CD4-positive, alpha-beta T cell treated with Interleukin-6 for 4 hours (primary cell): Measurements from ENCODE around the gene LASP1.
A peak's percentile ranks its signal among the peaks of the same experiment; 100 is the strongest.

Experiments
- DNase-seq: peaks from one replicate; pipeline ENCODE4 v3.0.0-alpha.2; 2020; ENCODE audit warnings: mixed read lengths

The LASP1 gene

DNA sequence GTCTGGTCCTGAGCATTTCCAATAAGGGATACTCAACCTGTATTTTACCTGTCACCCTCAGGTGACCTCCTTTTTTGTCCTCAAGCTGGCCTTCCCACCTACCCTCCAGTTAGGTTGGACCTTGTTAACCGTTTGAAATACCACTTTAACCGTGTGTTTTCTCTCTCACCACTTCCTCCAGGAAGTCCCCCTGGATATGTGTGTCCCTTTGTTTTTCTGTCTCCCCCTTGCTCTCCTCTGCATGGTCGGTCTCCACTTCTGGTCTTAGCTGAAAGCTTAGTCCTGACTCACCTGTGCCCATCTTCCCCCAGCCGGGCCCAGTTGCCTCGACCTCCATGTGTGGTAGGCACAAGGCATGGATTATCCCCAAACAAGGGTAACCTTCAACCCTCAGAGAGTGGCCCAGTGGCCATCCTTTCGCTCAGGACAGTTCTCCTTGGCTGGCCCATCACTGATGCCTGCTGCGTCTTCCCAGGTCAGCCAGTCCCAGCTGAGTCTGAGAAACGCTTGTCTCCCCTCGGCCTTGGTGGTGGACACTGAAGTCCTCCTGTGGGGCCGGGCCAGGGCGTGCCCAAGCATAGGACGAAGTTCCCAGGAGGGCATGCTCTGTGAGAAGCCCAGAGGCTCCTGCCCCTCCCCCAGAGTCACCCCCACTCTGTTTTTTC is 20.0 kb downstream of the LASP1 start:
- no peak for DNase-seq

DNA sequence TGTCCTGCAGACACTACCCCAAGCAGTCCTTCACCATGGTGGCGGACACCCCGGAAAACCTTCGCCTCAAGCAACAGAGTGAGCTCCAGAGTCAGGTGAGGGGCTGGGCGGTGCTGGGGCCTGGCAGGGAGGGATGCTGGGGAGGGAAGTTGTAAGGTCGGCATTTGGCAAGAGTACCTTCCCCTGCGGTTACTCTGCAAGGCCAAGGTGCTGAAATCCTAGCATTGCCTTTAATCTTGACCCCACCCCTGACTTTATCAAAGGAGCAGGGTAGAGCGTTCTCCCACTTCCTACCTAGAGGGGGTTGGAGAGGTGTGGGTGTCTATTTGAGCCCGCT is 20.5 kb downstream of the LASP1 start:
- DNase-seq, result peak; percentile 46

DNA sequence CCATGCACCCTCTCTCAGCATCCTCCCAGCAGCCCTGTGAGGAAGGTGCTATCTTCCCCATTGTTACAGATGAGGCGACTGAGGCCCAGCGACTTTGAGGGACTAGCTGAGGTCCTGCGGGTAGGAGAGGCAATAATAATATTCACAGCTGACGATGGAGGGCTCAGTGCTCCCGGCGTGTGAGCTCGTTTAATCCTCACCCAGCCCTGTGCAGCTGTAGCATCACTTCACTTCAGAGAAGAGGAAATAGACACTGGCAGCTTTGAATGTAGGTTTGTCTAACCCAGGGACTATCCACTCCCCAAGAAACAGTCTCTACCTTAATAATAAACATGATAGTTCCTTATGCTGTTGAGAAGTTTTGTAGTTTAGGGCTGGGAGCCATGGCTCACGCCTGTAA is 21.6 kb downstream of the LASP1 start:
- DNase-seq, result no peak

GRCh38 chr17:38892083-38892482 is 22.2 kb downstream of the LASP1 start:
- no peak for DNase-seq

DNA sequence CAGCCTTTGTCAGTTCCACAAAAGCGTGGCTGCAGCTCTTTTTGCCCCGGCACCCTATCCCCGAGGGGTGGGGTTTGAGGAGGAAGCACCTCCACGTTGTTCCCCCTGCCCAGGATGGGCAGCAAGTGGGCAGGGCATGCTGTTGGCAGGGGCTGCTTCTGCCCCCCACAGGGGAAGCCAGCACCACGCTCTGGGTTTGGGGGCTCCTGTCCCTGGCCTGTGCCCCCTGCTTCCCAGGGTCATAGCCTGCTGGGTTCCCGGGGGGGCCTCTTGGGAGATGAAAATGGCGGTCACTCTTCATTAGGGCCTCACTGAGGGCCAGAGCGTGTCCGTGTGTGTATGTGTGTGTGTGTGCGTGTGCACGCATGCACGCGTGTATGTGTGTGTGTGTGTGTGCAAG is 22.8 kb downstream of the LASP1 start:
- no peak for DNase-seq

- no peak for DNase-seq
Observed at GRCh38 chr17:38893113-38893512, 23.3 kb downstream of the LASP1 start.

DNA sequence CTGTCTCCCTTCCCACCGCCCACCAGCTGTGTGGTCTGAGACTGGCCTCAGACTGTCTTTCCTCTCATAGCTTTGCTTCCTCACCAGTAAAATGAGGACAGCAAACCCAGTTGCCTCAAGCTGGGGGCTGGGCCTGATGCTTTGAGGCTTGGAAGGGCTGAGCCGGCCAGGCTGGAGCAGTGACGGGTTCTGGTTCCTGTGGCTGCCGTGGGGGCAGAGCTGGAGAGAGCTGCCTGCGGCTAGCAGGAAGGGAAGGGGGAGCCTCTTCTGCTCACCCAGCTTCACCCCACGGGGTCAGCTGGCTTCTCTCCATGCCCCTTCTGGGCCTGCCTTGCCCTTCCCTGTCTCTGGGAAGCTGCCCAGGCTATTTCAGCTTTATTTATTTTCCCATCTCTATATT is 23.7 kb downstream of the LASP1 start:
- DNase-seq, result peak; percentile 48

GRCh38 chr17:38894276-38894675 is 24.4 kb downstream of the LASP1 start:
- DNase-seq, result no peak

DNA sequence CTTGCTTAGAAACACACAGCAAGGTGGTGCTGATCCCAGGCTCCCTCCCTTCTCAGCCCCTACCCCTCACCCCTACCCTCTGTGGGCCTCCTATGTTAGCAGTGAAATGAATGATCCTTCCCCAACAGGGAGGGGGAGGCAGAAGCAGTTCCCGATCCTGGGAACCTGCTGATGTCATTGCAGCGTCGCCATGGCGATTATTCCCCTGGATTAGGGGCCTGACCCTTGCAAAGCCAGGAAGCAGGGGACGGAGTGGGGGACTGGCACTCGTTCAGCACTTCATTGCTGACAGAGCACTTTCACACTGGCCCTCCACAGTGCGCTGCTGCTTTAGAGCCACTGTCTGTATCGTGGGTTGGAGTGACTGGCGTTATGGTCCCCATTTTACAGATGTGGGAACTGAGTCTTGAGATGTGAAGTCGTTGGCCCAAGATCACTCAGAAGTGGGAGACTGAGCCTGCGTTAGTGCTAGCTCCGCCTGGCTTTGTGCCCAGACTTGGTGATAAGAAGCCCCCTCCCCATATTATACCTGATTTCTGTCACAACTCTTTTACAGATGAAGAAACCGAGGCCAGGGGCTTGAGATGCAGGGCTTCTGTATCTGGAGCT is 26.6 kb downstream of the LASP1 start:
- DNase-seq, result no peak

DNA sequence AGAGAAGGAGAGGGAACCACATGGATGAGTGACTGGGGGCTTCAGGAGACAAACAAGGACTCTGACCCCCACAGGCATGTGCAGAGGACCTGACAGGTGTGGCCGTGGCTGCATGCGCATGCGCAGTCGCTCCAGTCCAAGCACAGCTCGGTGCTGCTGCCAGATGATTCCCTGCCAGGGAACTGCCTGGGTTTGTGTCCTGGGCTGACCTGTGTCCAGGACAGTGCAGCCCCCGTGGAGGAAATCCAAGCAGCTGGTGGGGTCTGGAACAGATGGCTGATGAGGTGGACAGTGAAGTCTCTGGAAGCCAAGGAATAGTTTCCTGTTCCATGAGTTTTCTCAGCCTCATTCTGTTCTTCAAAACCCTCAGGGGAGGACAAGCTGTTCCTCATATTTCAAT is 27.3 kb downstream of the LASP1 start:
- no peak for DNase-seq

DNA sequence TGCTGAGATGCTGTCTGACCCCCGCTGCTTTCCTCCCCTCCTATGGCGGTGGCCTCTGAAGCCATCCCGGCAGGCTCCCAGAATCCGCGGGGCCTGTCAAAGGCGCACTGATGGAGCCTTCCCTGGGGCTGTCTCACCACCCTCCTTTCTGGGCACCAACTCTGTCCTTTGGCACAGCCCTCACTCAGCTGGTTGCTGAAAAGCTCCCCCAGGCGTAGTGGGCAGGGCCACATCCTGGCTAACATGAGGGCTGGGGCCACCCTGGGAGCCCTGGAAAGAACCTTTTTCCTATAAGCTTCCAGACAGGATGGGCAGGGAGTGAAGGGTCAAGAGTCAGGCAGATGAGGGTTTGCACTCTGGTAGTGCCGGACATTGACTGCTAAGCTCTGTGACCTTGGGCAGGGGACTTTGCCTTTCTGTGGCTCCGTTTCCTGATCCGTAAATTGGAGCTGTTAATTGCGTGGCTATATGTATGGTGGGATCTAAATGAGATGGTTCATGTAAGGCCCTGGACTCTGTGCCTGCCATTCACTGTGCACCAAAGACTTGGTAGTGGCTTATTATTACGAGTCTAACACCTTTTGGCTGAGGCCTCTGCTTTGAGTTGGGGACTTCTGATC is 27.9 kb downstream of the LASP1 start:
- DNase-seq, result no peak

DNA sequence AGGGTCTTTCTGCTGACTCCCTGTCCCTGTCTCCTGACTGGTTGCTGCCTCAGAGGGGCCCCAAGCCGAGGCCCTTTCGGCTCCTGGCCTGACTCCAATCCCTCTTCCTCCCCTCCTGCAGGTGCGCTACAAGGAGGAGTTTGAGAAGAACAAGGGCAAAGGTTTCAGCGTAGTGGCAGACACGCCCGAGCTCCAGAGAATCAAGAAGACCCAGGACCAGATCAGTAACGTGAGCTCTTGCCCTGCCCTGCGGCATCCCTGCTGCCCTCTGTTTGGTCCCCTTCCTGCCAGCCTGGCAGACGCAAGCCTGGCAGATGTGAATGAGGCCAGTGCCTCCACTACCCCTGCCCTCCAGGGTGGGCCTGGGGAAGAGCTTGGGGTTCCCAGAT is 28.4 kb downstream of the LASP1 start:
- peak; percentile 50 for DNase-seq

DNA sequence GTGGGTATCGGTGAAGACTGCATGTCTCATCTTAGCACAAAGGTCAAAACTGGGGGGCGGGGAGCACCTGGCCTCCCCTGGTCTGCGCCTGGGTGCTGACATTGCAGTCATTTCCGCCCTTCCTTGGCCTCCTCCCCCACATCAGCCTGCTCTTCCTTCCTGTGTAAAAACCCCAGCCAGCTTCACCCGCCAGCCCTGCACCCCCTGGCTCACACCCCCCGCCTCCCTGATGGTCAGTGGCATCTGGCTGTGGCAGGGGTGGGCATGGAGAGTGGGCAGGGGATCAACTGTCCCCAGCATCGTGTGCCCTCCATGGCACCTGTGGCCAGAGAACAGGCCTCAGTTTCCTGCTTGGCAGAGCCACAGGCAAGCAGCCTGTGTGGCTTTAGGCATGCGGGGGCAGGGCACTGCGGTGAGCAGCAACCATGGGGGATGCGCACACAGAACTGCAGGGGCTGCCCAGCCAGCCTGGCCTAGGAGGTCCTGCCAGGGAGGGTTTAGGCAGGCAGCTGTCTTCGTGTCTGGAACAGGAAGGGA is 29.0 kb downstream of the LASP1 start:
- peak; percentile 94 for DNase-seq

- no peak for DNase-seq
Observed at GRCh38 chr17:38899421-38899820, 29.6 kb downstream of the LASP1 start.

GRCh38 chr17:38900978-38901656 is 31.3 kb downstream of the LASP1 start:
- peak; percentile 35 for DNase-seq

- no peak for DNase-seq
Observed at GRCh38 chr17:38903404-38903803, 33.5 kb downstream of the LASP1 start.

DNA sequence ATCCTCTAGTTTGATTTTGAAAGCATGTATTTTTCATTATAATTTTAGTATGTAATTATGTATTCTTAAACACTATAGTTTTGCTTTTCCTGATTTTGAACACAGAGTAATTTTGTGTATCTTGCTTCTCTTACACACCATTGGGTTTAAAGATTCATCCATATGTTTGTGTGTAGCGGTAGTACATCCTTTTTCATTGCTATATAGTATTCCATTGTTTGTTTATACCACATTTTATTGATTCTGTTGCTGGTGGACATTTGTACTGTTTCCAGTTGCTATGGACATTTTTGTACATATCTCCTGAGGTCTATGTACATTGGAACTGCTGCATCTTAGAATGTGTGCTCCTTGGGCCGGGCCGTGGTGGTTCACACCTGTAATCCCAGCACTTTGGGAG is 35.0 kb downstream of the LASP1 start:
- DNase-seq, result no peak

- DNase-seq, result no peak
Observed at GRCh38 chr17:38905375-38905774, 35.5 kb downstream of the LASP1 start.

DNA sequence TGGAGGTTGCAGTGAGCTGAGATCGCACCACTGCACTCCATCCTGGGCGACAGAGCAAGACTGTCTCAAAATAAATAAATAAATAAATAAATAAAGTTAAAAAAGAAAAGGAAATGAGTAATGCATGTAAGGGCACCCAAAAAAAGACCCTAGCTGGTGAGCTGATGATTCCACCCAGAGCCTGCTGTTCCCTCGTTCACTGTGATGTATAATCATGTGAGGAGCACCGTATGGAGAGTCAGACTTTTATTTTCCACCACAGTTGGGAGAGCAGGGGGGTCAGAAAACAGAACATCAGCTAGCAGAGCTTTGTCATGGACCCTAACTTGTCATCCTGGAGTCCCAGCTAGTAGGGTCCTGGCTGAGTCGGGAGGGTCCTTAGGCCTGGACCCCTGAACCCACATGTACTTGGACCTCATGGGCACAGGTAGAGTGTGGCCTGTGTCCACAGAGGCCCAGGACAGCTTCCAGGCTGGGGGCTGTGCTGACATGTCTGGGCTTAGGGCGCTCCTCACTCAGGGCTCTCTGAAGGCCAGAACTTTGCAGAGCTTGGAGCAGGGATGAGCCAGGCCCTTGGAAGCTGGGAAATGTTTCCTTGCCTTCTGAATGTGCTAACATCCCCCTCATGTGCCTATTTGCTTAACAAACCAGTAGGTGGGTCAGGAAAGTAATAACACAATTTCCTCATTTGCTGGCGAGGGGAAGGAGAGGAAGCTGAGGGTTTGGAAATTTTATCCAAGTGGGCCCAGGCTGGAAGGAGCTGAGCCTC is 36.8 kb downstream of the LASP1 start:
- DNase-seq, result no peak

GRCh38 chr17:38907930-38908675 is 38.2 kb downstream of the LASP1 start:
- DNase-seq, result no peak

GRCh38 chr17:38908676-38909181 is 38.9 kb downstream of the LASP1 start:
- no peak for DNase-seq

- DNase-seq, result no peak
Observed at GRCh38 chr17:38910325-38910724, 40.5 kb downstream of the LASP1 start.
